HG03571 (cell line): ENCODE data around the gene ABCA9.
"Not testable (repeated sequence)": the region's sequence is repeated elsewhere in the genome, so short reads cannot be mapped to it uniquely, and the experiment has no call there.

ENCODE experiments used
- ATAC-seq: cut with Tn5 transposase; IDR thresholded peaks from one replicate; pipeline ENCODE4 v1.9.1; 2021; ENCODE audit not compliant: unreplicated experiment

ABCA9 gene

GRCh38 chr17:69060822-69061221, at the start of gene ABCA9:
TSS of gene ABCA9 (minus strand) at chr17:69060927. CDS start at chr17:69051126, 9,801 bp downstream.
- no peak for ATAC-seq

- no peak for ATAC-seq
Measured at GRCh38 chr17:69105907-69106730, 45.4 kb upstream of the ABCA9 start.

- ATAC-seq: no peak
Measured at GRCh38 chr17:69103557-69104233, 43.0 kb upstream of the ABCA9 start.

- no peak for ATAC-seq
Measured at GRCh38 chr17:69098625-69099024, 37.9 kb upstream of the ABCA9 start.

GRCh38 chr17:69096541-69096940, 35.8 kb upstream of the ABCA9 start:
- no peak for ATAC-seq

GRCh38 chr17:69093995-69094394, 33.3 kb upstream of the ABCA9 start:
- ATAC-seq: no peak

- ATAC-seq: no peak
Measured at GRCh38 chr17:69093279-69093789, 32.6 kb upstream of the ABCA9 start.

GRCh38 chr17:69090365-69090764, 29.6 kb upstream of the ABCA9 start:
- no peak for ATAC-seq

- ATAC-seq: no peak
Measured at GRCh38 chr17:69088643-69089200, 28.0 kb upstream of the ABCA9 start.

GRCh38 chr17:69086641-69087040, 25.9 kb upstream of the ABCA9 start:
- ATAC-seq: no peak

- ATAC-seq: no peak
Measured at GRCh38 chr17:69084911-69085310, 24.2 kb upstream of the ABCA9 start.

- ATAC-seq: no peak
Measured at GRCh38 chr17:69082696-69083095, 22.0 kb upstream of the ABCA9 start.

- ATAC-seq: no peak
Measured at GRCh38 chr17:69078864-69079263, 18.1 kb upstream of the ABCA9 start.

GRCh38 chr17:69075823-69076222, 15.1 kb upstream of the ABCA9 start:
- no peak for ATAC-seq

GRCh38 chr17:69073392-69073791, 12.7 kb upstream of the ABCA9 start:
- ATAC-seq: not testable (repeated sequence)

- ATAC-seq: not testable (repeated sequence)
Measured at GRCh38 chr17:69072803-69073256, 12.1 kb upstream of the ABCA9 start.

- not testable (repeated sequence) for ATAC-seq
Measured at GRCh38 chr17:69071233-69071586, 10.5 kb upstream of the ABCA9 start.

- not testable (repeated sequence) for ATAC-seq
Measured at GRCh38 chr17:69070378-69071232, 9.9 kb upstream of the ABCA9 start.

- no peak for ATAC-seq
Measured at GRCh38 chr17:69069226-69069750, 8.6 kb upstream of the ABCA9 start.

GRCh38 chr17:69067274-69068047, 6.7 kb upstream of the ABCA9 start:
- ATAC-seq: no peak
